ENCODE measurements around the gene TUBGCP3.

Gene TUBGCP3

GRCh38 chr13:112567161-112567862, 20.6 kb downstream of the TUBGCP3 start:
- H4K20me1 ChIP-seq (ENCODE audit: control insufficient read depth, insufficient read depth, low read depth, low read length), result peaks cover 7% of the 10 kb centered on the region
- TF ChIP-seq EZH2phosphoT487 (IDR thresholded peaks at IDR 0.05; ENCODE audit: borderline replicate concordance, low read length), result no peak
- TF ChIP-seq CTCF (IDR thresholded peaks at IDR 0.05; ENCODE audit: low read depth, low read length, poor library complexity, severe bottlenecking), result no peak
- no peaks in the 10 kb centered on the region for H3F3A ChIP-seq (ENCODE audit: control insufficient read depth, insufficient read depth)
- no peaks in the 10 kb centered on the region for H3K9me3 ChIP-seq (ENCODE audit: control insufficient read depth, insufficient read depth, low read length)
- no peak overlapping the region for H3K4me2 ChIP-seq (ENCODE audit: low read length)
- no peak overlapping the region for H3K4me3 ChIP-seq (ENCODE audit: low read length)
- no peaks in the 10 kb centered on the region for H3K27me3 ChIP-seq (ENCODE audit: control insufficient read depth, low read length)
- H3K79me2 ChIP-seq (ENCODE audit: control insufficient read depth, low read length), result peaks cover 96% of the 10 kb centered on the region
- peaks cover 12% of the 10 kb centered on the region for H3K4me1 ChIP-seq (ENCODE audit: control insufficient read depth, low read length)
- H3K36me3 ChIP-seq (ENCODE audit: control insufficient read depth, low read length), result peaks cover 89% of the 10 kb centered on the region
- no peaks in the 10 kb centered on the region for H3K9me2 ChIP-seq (replicated peaks; ENCODE audit: control insufficient read depth, low read length)
- H3K27ac ChIP-seq (ENCODE audit: low read depth, low read length), result no peak overlapping the region

GRCh38 chr13:112562786-112563383, 25.1 kb downstream of the TUBGCP3 start:
- Histone ChIP-seq H3K36me3 (ENCODE audit: control insufficient read depth, low read length) (peaks cover 86% of the 10 kb centered on the region), H3K79me2 (ENCODE audit: control insufficient read depth, low read length) (peaks cover 77% of the 10 kb centered on the region)

GRCh38 chr13:112562254-112562653, 25.7 kb downstream of the TUBGCP3 start:
- H3K4me3 ChIP-seq (ENCODE audit: low read length), result no peak overlapping the region
- H3K9me3 ChIP-seq (ENCODE audit: control insufficient read depth, insufficient read depth, low read length), result no peaks in the 10 kb centered on the region
- peaks cover 86% of the 10 kb centered on the region for H3K36me3 ChIP-seq (ENCODE audit: control insufficient read depth, low read length)
- no peaks in the 10 kb centered on the region for H3K27me3 ChIP-seq (ENCODE audit: control insufficient read depth, low read length)
- H3K79me2 ChIP-seq (ENCODE audit: control insufficient read depth, low read length), result peaks cover 70% of the 10 kb centered on the region
- no peaks in the 10 kb centered on the region for H3F3A ChIP-seq (ENCODE audit: control insufficient read depth, insufficient read depth)
- no peak for TF ChIP-seq CTCF (IDR thresholded peaks at IDR 0.05; ENCODE audit: low read depth, low read length, poor library complexity, severe bottlenecking)
- no peak for TF ChIP-seq EZH2phosphoT487 (IDR thresholded peaks at IDR 0.05; ENCODE audit: borderline replicate concordance, low read length)
- no peaks in the 10 kb centered on the region for H3K4me1 ChIP-seq (ENCODE audit: control insufficient read depth, low read length)
- H3K9me2 ChIP-seq (replicated peaks; ENCODE audit: control insufficient read depth, low read length), result no peaks in the 10 kb centered on the region
- H4K20me1 ChIP-seq (ENCODE audit: control insufficient read depth, insufficient read depth, low read depth, low read length), result peaks cover 12% of the 10 kb centered on the region
- no peak overlapping the region for H3K27ac ChIP-seq (ENCODE audit: low read depth, low read length)
- H3K4me2 ChIP-seq (ENCODE audit: low read length), result no peak overlapping the region

More at GRCh38 chr13:112562786-112563383, 25.1 kb downstream of the TUBGCP3 start:
- Histone ChIP-seq H3K4me2 (ENCODE audit: low read length) (no peak overlapping the region), H3K4me3 (ENCODE audit: low read length) (no peak overlapping the region), H3F3A (ENCODE audit: control insufficient read depth, insufficient read depth) (no peaks in the 10 kb centered on the region), H3K27ac (ENCODE audit: low read depth, low read length) (no peak overlapping the region), H3K9me2 (replicated peaks; ENCODE audit: control insufficient read depth, low read length) (no peaks in the 10 kb centered on the region), H3K9me3 (ENCODE audit: control insufficient read depth, insufficient read depth, low read length) (no peaks in the 10 kb centered on the region), H4K20me1 (ENCODE audit: control insufficient read depth, insufficient read depth, low read depth, low read length) (peaks cover 12% of the 10 kb centered on the region), H3K4me1 (ENCODE audit: control insufficient read depth, low read length) (no peaks in the 10 kb centered on the region), H3K27me3 (ENCODE audit: control insufficient read depth, low read length) (no peaks in the 10 kb centered on the region)
- no peak for TF ChIP-seq CTCF (IDR thresholded peaks at IDR 0.05; ENCODE audit: low read depth, low read length, poor library complexity, severe bottlenecking)
- no peak for TF ChIP-seq EZH2phosphoT487 (IDR thresholded peaks at IDR 0.05; ENCODE audit: borderline replicate concordance, low read length)

Data from DOHH2 (cell line).